Hematopoietic multipotent progenitor cell treated with erythropoietin and hydrocortisone succinate and interleukin-3 and kit ligand, for 17 days (in vitro differentiated cells): ENCODE results near the gene CWC15.
A peak's percentile ranks its signal among the peaks of the same experiment; 100 is the strongest.
"Not testable (repeated sequence)": the region's sequence is repeated elsewhere in the genome, so short reads cannot be mapped to it uniquely, and the experiment has no call there.

Experiments
- DNase-seq: peaks from one replicate; pipeline ENCODE4 v3.0.0-alpha.2; 2015; ENCODE audit warnings: low spot score

CWC15 gene

GRCh38 chr11:94973099-94973968 is at the start of gene CWC15, which contains the start of gene KDM4D:
CWC15 (minus strand) TSS chr11:94973556; CDS start chr11:94972185, 1,371 bp downstream.
KDM4D (plus strand) TSS chr11:94973709; CDS start chr11:94997373, 23,664 bp downstream.
- DNase-seq: peak; percentile 95

GRCh38 chr11:95021468-95021867 is 48.1 kb upstream of the CWC15 start:
- DNase-seq: not testable (repeated sequence)

- DNase-seq: no peak
Measured at GRCh38 chr11:95016139-95016538, 42.8 kb upstream of the CWC15 start.

DNA sequence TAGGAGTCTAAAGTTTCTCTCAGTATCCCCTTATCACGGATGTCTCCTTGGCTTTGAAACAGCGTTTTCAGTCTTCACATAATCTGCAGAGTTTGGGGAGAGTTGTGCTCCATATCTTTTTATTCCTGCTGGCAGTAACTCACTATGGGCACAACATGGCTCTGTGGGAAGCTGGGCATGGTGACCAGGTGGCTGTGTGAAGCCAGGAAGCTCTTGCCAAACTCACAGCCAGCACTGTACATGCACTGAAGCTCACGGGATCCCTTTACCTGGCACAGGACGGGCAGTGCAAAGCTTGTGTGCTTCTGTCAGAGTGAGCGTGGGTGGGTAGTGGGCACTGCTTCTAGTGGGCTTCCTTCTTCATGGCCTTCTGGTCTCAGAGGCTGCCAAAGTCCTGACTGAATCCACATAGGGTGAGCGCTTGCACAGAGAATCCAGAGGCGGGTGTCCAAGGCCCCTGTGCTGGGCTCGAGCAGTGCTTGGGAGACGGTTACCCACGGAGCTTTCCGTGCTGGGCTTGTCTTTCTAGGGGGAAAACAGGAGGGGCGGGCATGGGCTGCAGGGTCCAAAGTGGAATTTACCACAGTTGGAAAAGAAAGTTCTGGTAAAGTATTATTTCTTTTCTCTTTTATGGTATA is 40.9 kb upstream of the CWC15 start:
- DNase-seq: no peak

DNA sequence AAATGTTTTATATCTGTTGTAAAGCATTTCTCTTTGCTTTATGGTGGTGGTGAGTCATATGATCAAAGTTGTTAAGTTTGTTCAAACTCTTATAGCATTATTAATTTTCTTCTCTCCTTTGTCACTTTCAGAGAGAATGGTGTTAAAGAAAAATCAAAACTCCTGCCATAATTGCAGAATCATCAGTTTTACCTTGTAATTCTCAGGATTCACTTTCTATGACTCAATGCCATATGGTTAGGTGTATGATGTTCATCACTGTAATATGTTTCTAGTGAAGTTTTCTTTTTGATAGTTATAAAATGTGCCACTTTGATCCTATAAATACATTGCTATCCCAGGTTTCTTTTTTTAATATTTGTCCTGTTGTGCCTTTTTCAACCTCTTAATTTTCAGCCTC is 38.0 kb upstream of the CWC15 start:
- no peak for DNase-seq

DNA sequence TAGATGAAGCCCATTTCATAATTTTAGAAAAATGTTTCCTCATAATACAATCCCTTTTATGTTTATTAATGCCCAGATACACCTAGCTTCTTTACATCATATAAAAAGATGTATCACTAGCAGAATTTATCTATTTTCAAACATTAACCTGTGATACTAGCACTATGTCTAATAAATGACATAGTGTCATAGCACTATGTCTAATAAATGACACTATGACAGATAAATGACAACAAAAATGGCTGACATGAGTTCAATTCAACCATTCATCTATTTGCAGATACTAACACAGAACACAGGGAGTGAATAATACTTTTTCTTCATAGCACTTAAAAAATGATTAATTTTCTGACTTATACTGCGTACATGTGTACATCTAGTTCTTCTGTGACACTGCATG is 32.3 kb upstream of the CWC15 start:
- DNase-seq: no peak

GRCh38 chr11:95003716-95004115 is 30.4 kb upstream of the CWC15 start:
- DNase-seq: no peak

- DNase-seq: no peak
Measured at GRCh38 chr11:94998285-94998684, 24.9 kb upstream of the CWC15 start.

- DNase-seq: no peak
Measured at GRCh38 chr11:94997437-94997836, 24.1 kb upstream of the CWC15 start.

DNA sequence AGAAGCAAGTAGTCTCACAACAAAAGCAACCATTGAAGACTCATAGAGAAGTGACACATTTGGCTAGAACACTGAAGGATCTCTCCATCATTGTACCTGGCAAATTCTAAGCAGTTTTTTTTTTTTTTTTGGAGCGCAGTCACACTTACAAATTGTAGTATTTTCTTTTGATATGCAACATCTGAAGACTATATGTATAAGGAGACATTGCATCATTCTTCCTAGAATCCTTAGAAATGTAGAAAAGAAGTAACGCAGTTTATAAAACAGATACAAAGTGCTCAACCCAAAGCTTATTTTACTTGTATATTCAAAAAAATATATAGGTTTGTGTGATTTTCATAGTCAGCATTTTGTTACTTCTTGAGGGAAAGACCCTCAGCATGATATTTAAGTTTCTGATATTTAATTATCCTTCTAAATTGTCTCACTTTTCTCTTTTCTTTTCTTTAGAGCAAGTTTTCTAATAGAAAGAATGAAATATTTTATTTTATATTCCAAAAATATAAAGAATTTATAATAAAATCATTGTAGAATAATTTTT is 20.1 kb upstream of the CWC15 start:
- no peak for DNase-seq

DNA sequence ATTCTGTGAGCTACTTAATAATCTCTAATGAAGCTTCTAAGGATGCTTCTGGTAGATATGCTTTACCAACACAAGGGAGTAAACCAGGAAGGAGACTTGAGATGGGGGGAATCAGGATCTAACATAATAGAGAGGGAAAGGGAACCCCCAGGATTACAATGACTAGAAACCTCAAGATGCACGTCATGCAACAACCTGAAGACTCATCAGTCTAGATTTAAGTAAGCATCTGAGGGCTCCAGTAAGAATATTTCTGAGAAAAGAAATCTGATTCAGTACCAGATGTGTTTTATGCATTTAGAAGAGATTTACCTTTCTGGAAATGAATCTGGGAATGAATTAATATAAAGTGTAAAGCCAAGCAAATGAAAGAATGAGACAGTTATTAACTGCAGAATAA is 15.4 kb upstream of the CWC15 start:
- no peak for DNase-seq

GRCh38 chr11:94987378-94987777 is 14.0 kb upstream of the CWC15 start:
- no peak for DNase-seq

GRCh38 chr11:94975599-94975998 is 2.2 kb upstream of the CWC15 start:
- no peak for DNase-seq

DNA sequence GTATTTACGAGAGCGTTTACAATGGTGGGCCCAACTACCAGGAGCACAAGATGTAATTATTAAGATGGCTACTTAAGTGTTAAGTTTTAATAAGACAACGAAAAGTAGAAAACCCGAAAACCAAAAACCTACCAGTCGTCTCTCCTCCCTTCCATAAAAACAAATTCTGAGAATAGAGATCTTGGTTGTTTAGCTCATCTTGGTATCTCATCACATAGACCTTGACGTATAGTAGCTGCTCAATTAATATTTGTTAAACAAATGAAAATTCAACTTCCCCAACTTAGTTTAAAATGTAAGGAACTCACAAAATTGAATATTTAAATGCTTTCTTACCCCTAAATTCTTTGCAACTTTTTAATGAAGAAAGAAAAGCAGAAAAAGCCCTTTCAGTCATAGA is 822 bp upstream of the CWC15 start:
- no peak for DNase-seq

DNA sequence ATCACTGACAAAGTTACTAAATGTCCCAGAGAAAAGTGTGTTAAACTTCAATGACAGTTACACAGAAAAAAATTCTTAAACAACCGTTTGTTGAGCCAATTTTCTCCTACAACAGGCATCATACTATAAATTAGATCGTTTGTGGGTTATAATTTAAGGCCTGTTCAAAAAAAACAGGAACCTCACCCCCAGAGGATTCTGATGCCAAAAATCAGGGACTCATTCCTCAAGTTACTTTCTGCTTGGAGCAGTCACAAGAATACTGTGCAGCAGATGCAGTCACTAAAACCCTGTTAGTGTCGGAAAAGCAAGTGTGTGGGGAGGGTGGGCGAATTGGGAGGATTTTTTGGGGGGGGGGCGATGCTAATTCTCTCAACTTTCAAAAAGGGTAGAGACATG is 657 bp downstream of the CWC15 start:
- DNase-seq: peak; percentile 9

DNA sequence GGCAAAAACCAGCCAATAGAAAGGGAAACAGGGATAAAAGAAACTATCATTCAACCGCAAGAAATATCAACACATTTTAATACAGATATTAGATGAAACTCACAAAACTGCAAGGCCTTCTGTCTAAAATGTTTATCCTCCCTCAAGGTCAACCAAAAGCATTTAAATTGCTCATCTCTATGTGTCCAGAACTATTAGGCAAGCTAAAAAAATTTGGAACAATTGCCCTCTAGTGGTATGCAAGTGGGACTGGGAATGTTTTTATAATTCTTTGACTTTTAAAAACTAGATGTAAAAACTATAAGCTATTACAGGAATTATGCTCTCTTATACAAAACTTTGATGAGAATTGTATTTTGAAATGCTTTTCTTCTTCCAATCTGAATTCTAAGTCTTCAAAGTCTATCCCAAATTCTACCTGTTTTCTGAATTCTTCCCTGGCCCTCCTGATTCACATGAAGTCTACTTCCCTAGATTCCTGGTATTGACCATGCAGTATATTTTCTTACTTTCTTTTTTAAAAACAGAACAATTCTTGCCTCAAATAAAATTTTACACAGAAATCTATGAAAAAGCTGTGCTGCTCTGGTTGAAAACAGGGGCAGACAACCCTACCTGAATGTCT is 4.9 kb downstream of the CWC15 start:
- DNase-seq: peak; percentile 13

DNA sequence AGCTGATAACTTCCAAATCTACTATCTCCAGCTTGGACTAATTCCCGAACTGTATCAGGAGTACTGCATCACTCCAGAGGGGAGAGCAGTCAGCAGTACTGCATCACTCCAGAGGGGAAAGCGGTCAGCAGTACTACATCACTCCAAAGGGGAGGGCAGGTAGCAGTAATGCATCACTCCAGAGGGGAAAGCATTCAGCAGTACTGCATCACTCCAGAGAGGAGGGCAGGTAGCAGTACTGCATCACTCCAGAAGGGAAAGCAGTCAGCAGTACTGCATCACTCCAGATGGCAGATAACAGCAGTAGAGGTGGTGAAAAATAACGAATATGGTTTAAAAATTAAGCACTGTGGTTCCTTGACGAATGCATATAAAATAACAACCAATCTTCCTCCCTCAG is 8.4 kb downstream of the CWC15 start:
- no peak for DNase-seq

DNA sequence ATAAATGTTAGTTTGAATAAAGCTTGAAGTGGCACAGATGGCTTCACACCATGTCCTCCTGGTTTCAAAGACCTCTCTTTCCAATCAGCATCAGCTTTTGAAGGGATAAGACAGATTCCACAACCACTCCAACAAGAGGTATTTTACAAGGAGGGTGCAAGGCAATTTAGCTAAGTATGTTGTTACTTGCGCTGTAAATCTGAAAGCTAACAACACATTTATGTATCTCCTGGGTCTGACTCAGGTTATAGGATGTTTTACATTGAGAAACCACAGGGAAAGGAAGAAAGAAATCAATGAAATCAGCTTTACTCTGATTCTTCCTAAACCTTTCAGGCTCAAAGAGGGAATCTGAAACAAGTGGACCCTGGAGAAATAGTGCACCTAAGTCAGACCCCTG is 12.1 kb downstream of the CWC15 start:
- no peak for DNase-seq

- DNase-seq: no peak
Measured at GRCh38 chr11:94960488-94960887, 12.9 kb downstream of the CWC15 start.

- no peak for DNase-seq
Measured at GRCh38 chr11:94959179-94959578, 14.2 kb downstream of the CWC15 start.

- DNase-seq: no peak
Measured at GRCh38 chr11:94958121-94958696, 15.1 kb downstream of the CWC15 start.

- no peak for DNase-seq
Measured at GRCh38 chr11:94956963-94957362, 16.4 kb downstream of the CWC15 start.
